Neural progenitor cell (in vitro differentiated cells): Measurements from ENCODE around the gene NSMF.

ENCODE experiments used
- EZH2 ChIP-seq: fragments of 200-600 bp; sonication (generic); IDR thresholded peaks from 2 replicates; pipeline ENCODE4 v1.6.1; 2017; ENCODE audit warnings: antibody characterized with exemption, mild to moderate bottlenecking, moderate library complexity
- EZH2phosphoT487 ChIP-seq: fragments of 200-600 bp; sonication (generic); IDR thresholded peaks from 2 replicates; pipeline ENCODE4 v1.6.1; 2017; ENCODE audit warnings: antibody characterized with exemption

GRCh38 chr9:137502008-137502911, 43.1 kb upstream of the NSMF start:
- TF ChIP-seq EZH2phosphoT487 (no peak), EZH2 (no peak)
